ENCODE results near the gene CFAP221.

Gene CFAP221

DNA sequence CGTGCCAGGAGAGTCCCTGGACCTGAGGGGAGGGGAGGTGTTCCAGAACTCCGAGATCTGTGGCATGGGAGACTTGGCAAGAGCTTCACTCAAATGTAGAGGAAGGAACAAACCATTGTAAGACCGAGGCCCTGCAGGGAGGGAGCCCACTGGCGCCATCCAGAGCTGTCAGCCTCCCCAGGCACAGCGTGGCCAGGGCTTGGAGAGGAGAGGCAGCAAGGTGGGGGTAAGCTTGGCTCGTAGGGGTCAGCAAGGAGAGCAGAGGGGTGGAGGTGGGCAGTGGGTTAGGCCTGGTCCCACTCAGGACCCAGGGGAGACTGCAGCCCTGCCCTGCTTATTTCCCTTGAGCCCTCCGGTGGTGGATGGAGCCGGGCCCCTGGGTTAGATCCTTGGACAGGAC, 138.3 kb downstream of the CFAP221 start:
- no peak overlapping the region for H3K4me3 ChIP-seq (ENCODE audit: control insufficient read depth, low read depth, low read length)
- TF ChIP-seq, protein P1, sequence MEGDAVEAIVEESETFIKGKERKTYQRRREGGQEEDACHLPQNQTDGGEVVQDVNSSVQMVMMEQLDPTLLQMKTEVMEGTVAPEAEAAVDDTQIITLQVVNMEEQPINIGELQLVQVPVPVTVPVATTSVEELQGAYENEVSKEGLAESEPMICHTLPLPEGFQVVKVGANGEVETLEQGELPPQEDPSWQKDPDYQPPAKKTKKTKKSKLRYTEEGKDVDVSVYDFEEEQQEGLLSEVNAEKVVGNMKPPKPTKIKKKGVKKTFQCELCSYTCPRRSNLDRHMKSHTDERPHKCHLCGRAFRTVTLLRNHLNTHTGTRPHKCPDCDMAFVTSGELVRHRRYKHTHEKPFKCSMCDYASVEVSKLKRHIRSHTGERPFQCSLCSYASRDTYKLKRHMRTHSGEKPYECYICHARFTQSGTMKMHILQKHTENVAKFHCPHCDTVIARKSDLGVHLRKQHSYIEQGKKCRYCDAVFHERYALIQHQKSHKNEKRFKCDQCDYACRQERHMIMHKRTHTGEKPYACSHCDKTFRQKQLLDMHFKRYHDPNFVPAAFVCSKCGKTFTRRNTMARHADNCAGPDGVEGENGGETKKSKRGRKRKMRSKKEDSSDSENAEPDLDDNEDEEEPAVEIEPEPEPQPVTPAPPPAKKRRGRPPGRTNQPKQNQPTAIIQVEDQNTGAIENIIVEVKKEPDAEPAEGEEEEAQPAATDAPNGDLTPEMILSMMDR (IDR thresholded peaks at IDR 0.05; ENCODE audit: control insufficient read depth, insufficient read depth, low read depth, low read length, missing control alignments): no peak
- no peak for DNase-seq (ENCODE audit: low read depth)

DNA sequence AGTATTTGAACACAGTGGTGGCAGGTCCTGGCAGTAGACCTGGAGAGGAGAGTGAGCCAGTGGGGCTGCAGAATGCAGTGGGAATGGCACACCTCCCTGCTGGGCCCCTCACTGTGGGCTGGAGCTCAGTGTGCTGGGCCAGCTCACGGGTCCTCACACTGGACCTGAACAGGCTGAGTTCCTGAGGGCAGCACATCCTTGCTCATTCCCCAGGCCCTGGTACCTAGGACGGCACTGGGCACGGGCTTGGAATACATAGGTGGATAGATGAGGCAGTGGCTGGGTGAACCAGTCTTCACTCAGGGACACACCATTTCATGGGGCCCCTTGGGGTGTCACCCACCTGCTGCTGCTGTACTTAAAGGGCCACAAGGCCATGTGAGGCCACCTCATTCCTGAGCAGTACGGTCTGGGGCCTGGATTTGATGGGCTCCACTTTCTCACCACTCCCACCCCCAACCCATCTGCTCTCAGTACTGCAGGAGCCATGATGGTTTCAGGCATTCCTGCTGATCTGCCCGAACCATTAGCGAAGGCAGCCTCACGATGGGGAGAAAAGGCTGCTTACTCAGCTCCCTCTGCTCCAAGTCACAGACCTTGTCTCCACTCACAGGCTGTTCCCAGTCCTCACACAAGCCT, 138.9 kb downstream of the CFAP221 start:
- TF ChIP-seq, protein P1 (IDR thresholded peaks at IDR 0.05; ENCODE audit: control insufficient read depth, insufficient read depth, low read depth, low read length, missing control alignments): no peak
- H3K4me3 ChIP-seq (ENCODE audit: control insufficient read depth, low read depth, low read length): no peak overlapping the region
- no peak for DNase-seq (ENCODE audit: low read depth)

DNA sequence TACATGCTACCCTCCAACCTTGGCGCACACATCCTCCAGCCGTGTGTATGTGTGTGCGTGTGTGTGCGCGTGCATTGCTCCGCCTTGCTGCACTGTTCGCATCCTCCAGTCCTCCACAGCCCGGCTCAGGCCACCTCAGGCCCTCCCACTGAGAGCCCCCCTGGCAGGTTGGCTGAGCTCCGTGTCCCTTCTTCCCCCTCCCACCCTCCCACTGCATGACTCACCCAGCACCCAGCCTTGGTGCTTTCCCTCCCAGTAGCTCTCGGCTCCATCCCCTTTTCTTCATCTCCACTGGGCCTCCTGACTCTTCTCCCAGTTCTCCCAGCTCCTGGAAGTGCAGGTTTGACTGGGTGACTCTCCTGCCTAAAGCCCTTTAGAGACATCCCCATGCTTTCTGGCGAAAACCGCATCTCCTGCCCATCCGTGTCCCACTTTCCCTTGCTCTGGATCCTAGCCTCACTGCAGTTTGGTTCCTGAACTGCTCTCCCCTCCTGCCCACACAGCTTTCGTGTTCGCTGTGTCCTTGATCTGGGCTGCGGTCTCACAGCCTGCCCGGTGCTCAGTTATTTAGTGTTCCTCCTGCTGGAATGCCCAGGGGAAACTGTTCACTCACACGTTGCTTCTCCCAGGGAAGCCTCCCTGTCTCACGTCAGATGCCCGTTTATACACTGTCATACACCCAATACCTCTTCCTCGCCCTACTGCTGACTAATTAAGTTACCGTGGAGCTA, 139.6 kb downstream of the CFAP221 start:
- TF ChIP-seq, protein P1 (IDR thresholded peaks at IDR 0.05; ENCODE audit: control insufficient read depth, insufficient read depth, low read depth, low read length, missing control alignments): no peak
- no peak overlapping the region for H3K4me3 ChIP-seq (ENCODE audit: control insufficient read depth, low read depth, low read length)
- DNase-seq (ENCODE audit: low read depth): no peak

DNA sequence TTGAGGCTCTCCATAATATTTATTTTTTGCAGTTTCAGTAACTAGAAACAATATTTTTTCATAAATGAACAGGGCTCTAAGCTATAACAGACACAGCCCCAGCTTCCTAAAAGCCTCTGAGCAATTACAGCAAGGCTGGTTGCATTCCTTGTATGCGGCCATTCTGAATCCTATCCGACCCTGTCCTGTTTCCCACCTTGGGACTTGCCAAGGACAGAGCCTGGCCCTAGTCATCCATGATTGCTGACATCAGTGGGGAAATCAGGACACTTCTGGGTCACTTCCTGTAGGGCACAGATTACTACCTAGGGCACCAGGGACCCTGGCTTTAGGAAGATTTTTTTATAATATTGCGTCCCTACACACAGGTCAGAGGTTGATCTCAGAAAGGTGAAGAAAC, 140.3 kb downstream of the CFAP221 start:
- TF ChIP-seq, protein P1 (IDR thresholded peaks at IDR 0.05; ENCODE audit: control insufficient read depth, insufficient read depth, low read depth, low read length, missing control alignments): no peak
- no peak for DNase-seq (ENCODE audit: low read depth)
- H3K4me3 ChIP-seq (ENCODE audit: control insufficient read depth, low read depth, low read length): no peak overlapping the region

DNA sequence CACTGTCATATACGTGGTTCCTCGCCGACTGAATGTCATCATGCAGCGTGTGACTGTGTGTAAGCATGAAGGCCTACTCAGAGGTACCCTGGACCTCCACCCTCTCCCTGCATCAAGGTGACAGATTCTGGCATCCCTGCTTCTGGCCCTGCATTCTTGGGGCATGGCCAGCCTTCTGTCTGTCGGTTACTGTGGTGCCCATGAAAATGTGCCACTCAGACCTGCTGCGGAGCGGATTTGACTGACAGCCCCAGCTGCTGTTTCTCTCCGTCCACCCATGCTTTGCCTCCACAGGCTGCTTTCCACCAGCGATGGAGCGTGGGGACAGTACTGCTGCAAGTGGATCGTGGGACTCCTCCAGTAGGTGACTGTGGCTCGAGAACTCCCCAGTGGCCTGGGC, 144.4 kb downstream of the CFAP221 start:
- no peak for DNase-seq (ENCODE audit: low read depth)
- H3K4me3 ChIP-seq (ENCODE audit: control insufficient read depth, low read depth, low read length): no peak overlapping the region
- TF ChIP-seq, protein P1 (IDR thresholded peaks at IDR 0.05; ENCODE audit: control insufficient read depth, insufficient read depth, low read depth, low read length, missing control alignments): no peak

DNA sequence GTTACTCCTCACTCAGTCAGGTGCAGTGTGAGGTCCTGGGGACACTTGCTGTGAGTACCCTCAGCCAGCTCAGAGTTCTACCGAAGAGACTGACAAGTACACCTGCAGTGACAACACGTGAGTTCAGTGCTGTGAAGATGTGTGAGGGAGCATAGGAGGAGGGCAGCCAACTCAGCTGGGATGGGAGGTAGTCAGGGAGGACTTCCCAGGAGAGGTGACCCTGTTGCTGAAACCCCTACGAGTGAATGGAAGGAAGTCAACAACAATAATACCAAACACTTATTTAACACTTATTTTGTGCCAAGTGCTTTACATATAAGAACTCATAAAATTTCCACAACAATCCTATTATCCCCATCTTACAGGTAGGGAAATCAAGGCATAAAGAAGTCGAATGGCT, 145.0 kb downstream of the CFAP221 start:
- TF ChIP-seq, protein P1 (IDR thresholded peaks at IDR 0.05; ENCODE audit: control insufficient read depth, insufficient read depth, low read depth, low read length, missing control alignments): no peak
- DNase-seq (ENCODE audit: low read depth): no peak
- H3K4me3 ChIP-seq (ENCODE audit: control insufficient read depth, low read depth, low read length): no peak overlapping the region

All from AG09309 (cell line).